Renal cortical epithelial cell (primary cell): ENCODE measurements around the gene PRAMEF17. TPM values are rescaled to one million over a fixed set of nuclear protein-coding genes. Genes with fewer than 3 reads are reported as not detected.
A peak's percentile ranks its signal among the peaks of the same experiment; 100 is the strongest.
"Not testable (repeated sequence)": the region's sequence is repeated elsewhere in the genome, so short reads cannot be mapped to it uniquely, and the experiment has no call there.

ENCODE experiments used
- DNase-seq: peaks from one replicate; pipeline ENCODE4 v3.0.0-alpha.2; 2011; ENCODE audit warnings: low read depth
- total RNA-seq: library from RNA; depleted of rRNA; stranded (reverse); fragments of >200 nt; gene quantifications from 2 replicates; pipeline ENCODE4 v1.2.3, GENCODE V29; 2014

PRAMEF17 gene, protein sequence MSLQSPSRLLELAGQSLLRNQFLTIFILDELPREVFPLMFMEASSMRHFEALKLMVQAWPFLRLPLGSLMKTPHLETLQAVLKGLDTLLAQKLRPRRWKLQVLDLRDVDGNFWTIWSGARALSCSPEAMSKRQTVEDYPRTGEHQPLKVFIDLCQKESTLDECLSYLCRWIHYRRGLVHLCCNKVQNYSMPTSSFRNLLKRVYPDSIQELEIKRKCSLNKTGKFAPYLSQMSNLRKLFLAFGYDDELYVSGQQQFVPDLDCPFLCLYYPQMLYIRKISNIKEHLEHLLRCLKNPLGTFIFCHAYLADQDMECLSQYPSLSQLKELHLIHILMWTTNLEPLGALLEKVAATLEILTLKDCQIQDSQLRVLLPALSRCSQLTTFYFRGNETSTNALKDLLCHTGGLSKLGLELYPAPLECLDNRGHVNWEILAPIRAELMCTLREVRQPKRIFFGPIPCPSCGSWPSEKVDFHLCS
- total RNA-seq: not detected in 2 replicates

DNA sequence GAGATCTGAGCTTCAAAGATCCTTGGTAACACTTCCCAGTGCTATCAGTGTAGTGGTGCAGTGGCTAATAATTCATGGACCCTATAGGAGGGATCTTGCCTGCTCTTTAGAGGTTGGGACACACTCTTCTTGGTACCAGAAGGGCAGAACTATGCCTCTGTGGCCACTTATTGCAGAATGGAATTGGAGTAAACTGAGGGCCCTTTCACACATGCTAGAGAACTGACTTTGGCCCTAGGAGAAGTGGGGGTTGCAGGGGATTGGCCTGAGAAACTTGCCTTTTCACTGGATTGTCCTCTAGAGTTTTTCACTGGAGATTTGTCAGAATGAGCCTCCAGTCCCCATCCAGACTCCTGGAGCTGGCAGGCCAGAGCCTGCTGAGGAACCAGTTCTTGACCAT lies at the start of gene PRAMEF17:
TSS of gene PRAMEF17 (plus strand) at position 301 of the 400 bp plus-strand sequence. CDS start at position 327, 26 bp downstream.
- DNase-seq: not testable (repeated sequence)

DNA sequence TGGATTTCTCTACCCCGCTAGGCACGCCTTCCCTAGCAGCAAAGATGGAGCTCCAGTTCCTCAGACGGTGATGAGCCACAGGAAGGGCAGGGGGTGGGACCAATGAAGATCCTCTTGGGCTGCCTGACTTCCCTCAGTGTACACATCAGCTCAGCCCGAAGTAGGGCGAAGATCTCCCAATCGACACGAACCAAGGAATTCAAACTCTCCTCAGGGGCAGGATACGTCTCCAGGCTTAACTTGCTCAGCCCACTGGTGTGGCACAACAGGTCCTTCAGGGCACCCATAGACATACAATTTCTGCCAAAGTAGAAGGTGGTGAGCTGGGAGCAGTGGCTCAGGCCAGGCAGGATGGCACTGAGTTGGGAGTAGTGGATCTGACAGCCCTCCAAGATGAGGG lies 46.9 kb upstream of the PRAMEF17 start:
- not testable (repeated sequence) for DNase-seq

DNA sequence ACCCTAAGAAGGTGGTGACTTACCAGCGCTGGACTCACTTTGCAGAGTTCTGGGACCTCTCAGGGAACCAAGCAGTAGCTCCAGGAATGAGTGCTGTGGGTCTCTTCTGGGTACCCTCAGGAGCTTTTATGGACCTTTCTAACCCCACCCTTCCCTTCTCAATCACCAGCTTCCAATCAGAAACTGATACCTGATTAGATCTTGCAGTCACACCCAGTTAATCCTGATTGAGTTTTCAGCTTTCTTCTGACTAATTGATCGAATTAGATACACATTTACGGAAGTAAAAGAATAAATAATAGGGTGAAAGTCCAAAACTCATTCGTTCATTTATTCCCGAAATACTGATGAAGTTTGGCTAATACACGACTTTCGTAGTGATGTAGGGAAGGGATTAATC lies 42.4 kb upstream of the PRAMEF17 start, which contains the start of gene PRAMEF14:
TSS of gene PRAMEF14 (minus strand) at position 101 of the 400 bp plus-strand sequence. CDS start 1,820 bp downstream, outside the sequence.
- not testable (repeated sequence) for DNase-seq

DNA sequence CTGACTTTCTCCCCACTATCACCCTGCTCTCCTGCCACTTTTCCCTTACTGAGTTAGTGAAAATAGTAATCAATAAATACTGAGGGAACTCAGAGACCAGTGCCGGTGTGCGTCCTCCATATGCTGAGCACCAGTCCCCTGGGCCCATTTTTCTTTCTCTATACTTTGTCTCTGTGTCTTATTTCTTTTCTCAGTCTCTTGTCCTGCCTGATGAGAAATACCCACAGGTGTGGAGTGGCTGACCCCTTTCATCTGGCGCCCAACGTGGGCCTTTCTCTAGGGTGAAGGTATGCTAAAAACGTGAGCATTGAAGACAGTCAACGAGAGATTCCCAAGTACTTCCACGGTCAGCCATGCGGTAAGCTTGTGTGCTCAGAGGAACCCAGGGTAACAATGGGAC lies 36.0 kb upstream of the PRAMEF17 start:
- not testable (repeated sequence) for DNase-seq

DNA sequence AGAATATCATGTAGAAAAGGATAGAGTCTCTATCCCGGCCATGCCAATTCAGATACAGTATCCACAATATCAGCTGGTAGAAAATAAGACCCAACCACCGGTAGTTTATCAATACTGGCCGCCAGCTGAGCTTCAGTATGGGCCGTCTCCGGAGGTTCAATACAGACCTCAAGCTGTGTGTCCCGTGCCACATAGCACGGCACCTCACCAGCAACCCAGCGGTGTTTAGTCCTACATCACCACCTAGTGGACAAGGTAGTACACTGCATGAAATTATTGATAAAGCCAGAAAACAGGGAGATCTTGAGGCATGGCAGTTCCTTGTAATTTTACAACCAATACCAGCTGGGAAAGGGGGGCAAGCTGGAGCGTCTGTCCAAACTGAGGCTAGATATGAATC lies 35.0 kb upstream of the PRAMEF17 start:
- not testable (repeated sequence) for DNase-seq

DNA sequence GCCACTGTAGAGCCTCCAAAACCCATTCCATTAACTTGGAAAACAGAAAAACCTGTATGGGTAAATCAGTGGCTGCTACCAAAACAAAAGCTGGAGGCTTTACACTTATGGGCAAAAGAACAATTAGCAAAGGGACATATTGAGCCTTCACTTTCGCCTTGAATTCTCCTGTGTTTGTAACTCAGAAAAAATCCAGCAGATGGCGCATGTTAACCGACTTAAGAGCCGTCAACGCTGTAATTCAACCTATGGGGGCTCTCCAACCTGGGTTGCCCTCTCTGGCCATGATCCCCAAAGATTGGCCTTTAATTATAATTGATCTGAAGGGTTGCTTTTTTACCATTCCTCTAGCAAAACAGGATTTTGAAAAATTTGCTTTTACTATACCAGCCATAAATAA lies 32.7 kb upstream of the PRAMEF17 start:
- peak; percentile 26 for DNase-seq

DNA sequence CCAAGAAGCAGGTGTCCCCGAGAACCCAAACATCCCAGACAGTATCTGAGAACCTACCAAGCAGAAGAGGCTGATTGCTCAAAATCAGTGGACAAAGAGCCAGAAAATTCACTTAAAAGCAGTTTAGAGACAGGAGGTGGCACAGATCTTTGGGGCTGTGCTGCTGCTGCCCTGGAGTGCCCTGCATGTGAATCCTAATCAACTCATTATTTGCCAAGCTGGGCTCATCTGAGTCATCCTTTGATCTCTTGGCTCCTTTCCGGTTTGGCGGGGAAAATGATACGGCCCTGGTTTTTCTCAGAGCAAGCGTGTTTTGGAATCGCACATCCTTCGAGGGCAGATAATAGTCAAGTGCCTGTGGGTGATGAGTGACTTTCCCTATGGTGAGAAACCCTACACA lies 27.1 kb upstream of the PRAMEF17 start:
- DNase-seq: not testable (repeated sequence)

DNA sequence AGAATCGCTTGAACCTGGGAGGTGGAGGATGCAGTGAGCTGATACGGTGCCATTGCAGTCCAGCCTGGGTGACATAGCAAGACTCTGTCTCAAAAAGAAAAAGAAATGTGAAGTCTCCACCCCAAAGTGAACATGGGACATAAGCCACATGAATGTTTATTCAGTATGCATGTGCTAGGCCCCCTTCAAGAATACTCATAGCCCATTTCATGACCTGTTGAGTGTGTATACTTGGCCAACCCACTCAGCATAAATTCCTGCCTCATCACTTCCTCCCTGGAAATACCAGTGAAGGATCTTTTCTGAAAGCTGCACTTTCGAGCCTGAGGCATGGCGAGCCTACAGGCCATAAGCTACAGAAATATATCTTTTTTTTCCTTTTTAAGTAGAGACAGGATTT lies 24.5 kb upstream of the PRAMEF17 start:
- not testable (repeated sequence) for DNase-seq

DNA sequence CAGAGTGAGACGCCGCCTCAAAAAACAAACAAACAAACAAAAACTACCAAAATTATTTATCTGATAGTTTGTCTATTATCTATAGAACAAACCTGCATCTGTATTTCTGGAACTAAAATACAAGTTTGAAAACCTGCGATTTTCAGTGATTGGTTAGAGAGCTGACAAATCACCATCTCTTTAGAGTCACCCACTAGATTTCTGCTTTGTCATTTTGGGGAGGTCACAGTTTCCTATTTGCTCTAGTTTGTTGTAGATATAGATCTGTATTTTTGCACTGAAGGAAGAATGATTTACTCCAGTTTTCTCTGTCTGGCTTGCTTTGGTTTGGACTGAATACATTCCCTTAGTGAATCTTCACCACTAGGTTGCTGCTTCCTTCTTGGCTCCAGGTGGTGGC lies 22.9 kb upstream of the PRAMEF17 start:
- DNase-seq: not testable (repeated sequence)

DNA sequence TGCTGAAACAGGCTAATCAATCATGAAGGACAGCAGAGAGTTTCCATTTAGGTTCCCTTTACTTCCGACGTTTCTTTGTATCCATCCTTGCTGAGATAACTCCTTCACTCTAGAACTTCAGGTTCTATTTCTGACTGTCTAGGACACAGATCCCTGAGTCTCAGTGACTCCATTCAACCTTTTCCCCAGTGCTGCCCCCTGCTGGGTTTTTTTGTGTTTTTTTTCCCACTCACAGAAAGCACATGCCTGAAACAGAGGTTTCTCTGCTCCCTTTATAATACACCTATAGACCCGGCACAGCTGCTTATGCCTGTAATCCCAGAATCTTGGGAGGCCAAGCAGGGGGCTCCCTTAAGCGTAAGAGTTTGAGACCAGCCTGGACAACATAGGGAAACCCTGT lies 20.9 kb upstream of the PRAMEF17 start:
- DNase-seq: not testable (repeated sequence)

DNA sequence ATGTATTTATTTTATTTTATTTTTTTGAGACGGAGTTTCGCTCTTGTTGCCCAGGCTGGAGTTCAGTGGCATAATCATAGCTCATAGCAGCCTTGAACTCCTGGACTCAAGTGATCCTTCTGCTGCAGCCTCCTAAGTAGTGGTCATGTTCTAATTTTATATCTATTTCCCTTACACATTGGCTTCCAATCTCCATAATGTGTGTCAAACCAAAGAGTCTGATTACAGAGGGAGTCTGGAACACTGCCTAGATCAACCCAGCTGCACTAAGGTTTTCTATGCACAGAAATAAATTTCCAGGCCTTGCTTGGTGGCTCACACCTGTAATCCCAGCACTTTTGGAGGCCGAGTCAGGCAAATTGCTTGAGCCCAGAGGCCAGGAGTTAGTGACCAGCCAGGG lies 10.4 kb upstream of the PRAMEF17 start:
- not testable (repeated sequence) for DNase-seq

DNA sequence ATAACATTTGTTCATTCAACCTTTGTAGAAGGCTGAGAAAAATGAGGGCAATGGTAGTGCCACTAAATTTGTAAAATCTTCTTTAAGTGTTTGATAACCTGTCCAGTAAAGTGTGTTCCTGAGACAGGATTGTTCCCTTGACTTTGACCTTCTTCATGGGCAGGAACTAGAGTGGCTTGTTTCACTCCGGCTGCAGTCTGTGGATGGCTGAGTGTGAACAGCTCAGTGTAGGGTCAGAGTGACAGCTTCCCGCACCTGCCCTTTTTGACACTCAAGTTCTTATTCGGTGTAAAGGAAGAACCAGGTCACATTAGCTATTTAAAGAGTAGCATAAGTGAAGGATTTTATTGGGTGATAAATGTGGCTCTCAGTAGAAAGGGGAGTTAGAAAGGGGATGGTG lies 9.1 kb upstream of the PRAMEF17 start:
- DNase-seq: not testable (repeated sequence)

DNA sequence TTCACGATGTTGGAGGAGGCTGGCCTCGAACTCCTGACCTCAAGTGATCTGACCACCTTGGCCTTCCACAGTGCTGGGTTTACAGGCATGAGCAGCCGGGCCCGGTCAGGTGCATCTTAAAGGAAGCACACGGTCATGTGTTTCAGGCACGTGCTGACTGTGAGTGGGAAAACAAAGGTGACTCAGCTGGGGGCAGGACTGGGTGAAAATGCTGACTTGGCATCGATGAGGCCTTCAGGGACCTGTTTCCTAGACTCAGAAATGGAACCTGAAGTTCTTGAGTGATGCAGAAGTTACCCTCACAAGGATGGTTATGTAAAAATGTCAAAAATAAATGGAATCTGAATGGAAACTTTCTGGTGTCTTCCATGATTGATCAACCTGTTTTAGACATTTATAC lies 3.6 kb downstream of the PRAMEF17 start:
- not testable (repeated sequence) for DNase-seq

DNA sequence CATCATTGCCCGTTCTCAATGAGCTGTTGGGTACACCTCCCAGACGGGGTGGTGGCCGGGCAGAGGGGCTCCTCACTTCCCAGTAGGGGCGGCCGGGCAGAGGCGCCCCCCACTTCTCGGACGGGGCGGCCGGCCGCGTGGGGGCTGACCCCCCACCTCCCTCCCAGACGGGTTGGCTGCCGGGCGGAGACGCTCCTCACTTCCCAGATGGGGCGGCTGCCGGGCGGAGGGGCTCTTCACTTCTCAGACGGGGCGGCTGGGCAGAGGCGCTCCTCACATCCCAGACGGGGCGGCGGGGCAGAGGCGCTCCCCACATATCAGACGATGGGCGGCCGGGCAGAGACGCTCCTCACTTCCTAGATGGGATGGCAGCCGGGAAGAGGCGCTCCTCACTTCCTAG lies 5.3 kb downstream of the PRAMEF17 start:
- DNase-seq: not testable (repeated sequence)

DNA sequence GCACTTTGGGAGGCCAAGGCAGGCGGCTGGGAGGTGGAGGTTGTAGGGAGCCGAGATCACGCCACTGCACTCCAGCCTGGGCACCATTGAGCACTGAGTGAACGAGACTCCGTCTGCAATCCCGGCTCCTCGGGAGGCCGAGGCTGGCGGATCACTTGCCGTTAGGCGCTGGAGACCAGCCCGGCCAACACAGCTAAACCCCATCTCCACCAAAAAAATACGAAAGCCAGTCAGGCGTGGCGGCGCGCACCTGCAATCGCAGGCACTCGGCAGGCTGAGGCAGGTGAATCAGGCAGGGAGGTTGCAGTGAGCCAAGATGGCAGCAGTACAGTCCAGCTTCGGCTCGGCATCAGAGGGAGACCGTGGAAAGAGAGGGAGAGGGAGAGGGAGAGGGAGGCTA lies 5.9 kb downstream of the PRAMEF17 start:
- DNase-seq: not testable (repeated sequence)

DNA sequence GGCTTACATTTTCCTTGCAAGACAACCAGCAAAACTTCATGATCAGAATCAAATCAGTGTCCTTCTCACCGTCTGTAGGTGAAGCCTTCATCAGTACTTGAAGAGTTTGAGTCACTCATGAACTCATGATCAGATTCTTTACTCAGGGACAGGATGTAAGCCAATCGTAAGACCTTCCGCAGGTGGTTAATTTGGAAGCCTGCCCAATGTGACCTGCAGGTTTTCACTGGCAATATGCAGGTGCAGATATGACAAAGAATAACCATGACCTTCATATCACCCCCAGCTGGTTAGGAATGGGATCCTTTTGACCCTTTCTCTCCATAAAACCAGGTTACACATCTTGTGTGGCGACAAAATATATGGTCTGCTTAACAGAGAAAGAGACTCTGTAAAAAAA lies 18.4 kb downstream of the PRAMEF17 start:
- DNase-seq: no peak

DNA sequence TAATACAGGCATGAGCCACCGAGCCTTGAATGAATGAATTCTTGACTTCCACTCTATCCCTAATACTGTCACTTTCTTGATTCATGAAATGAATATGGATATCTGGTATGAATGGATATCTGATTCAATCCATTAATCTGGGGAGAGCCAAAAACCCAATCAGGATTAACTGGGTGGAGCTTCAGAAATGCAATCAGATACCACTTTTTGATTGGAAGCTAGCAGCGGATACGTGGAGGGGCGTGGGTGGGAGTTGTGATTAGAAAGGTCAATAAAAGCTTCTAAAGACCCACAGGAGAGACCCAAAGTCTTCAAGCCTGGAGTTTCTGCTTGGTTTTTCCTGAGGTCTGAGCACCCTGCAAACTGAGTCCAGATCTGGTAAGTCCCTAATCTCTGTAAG lies 20.7 kb downstream of the PRAMEF17 start, which contains the start of gene PRAMEF20:
TSS of gene PRAMEF20 (plus strand) at position 301 of the 400 bp plus-strand sequence. CDS start 5,905 bp downstream, outside the sequence.
- DNase-seq: not testable (repeated sequence)

DNA sequence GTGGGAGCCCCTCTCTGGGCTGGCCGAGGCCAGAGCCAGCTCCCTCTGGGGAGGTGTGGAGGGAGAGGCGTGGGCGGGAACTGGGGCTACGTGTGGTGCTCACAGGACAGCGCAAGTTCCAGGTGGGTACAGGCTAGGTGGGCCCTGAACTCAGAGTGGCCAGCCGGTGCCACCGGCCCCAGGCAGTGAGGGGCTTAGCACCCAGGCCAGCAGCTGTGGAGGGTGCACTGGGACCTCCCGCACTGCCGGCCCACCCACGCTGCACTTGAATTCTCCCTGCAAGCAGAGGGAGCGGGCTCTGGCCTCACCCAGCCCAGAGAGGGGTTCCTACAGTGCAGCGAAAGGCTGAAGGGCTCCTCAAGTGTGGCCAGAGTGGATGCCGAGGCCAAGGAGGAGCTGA lies 41.1 kb downstream of the PRAMEF17 start:
- DNase-seq: no peak

DNA sequence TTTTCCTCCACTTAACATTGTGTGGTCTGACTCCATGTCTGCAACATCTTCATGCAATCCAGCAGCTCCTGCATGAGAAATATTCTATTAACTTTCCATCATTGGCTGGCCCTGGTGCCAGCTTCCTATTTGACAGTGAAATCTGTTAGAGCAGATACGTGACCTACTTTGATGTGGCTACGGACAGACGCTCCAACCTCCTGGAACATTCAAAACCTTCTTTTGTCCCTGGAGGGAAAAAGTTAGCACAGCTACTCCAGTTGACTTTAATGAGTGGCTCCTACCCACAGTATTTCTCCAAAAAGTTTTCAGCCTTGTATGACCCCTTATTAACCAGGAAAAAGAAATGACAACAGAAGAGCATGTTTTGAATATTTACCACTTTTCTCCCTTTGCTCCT lies 42.8 kb downstream of the PRAMEF17 start:
- DNase-seq: no peak

DNA sequence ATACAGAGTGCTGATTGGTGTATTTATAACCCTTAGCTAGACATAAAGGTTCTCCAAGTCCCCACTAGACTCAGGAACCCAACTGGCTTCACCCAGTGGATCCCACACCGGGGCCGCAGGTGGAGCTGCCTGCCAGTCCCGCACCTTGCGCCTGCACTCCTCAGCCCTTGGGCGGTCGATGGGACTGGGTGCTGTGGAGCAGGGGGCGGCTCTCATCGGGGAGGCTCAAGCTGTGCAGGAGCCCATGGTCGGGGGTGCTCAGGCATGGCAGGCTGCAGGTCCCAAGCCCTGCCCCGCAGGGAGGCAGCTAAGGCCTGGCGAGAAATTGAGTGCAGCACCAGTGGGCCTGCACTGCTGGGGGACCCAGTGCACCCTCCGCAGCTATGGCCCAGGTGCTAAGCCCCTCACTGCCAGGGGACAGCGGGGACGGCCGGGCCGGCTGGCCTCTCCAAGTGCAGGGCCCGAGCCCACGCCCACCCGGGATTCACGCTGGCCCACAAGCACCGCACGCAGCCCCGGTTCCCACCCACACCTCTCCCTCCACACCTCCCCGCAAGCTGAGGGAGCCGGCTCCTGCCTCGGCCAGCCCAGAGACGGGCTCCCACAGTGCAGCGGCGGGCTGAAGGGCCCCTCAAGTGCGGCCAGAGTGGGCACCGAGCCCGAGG lies 44.4 kb downstream of the PRAMEF17 start:
- DNase-seq: not testable (repeated sequence)

DNA sequence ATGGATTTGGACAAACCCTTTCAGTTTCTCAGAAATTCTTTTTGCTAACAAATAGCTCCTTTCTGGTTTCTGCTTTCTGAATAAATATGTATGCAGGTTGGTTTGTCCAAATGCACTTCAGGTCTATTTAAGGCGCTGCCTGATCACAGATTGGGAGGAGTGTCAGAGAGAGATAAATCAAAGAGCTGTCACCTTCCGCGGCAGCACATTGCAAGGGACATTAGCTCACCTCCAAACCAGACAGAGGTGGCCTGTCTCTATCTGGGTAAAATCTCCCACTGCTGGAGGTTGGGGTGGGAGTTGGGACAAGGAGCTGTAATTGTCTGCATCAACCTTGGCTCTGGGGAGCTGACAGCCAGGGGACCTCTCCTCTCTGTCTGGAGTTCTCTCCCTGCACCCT lies 46.0 kb downstream of the PRAMEF17 start:
- no peak for DNase-seq

DNA sequence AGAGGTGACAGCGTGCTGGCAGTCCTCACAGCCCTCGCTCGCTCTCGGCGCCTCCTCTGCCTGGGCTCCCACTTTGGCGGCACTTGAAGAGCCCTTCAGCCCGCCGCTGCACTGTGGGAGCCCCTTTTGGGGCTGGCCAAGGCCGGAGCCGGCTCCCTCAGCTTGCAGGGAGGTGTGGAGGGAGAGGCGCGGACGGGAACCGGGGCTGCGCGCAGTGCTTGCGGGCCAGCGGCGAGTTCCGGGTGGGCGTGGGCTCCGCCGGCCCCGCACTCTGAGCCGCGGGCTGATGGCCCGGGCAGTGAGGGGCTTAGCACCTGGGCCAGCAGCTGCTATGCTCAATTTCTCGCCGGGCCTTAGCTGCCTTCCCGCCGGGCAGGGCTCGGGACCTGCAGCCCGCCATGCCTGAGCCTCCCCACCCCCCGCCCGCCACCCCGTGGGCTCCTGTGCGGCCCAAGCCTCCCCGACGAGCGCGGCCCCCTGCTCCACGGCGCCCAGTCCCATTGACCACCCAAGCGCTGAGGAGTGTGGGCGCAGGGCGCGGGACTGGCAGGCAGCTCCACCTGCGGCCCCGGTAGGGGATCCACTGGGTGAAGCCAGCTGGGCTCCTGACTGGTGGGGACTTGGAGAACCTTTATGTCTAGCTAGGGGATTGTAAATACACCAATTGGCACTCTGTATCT lies 49.8 kb downstream of the PRAMEF17 start:
- not testable (repeated sequence) for DNase-seq
